Left lobe of liver (tissue), 2 donors: ENCODE results near the gene OR7A5. TPM values are rescaled to one million over a fixed set of nuclear protein-coding genes. Genes with fewer than 3 reads are reported as not detected.
"Not testable (repeated sequence)": the region's sequence is repeated elsewhere in the genome, so short reads cannot be mapped to it uniquely, and the experiment has no call there.

Source experiments
- ATAC-seq: fragments of 200-7000 bp; cut with Tn5 transposase; one replicate; pipeline ENCODE4 v1.9.1; 2020; ENCODE audit warnings: mild to moderate bottlenecking, moderate library complexity
- DNase-seq: peaks from one replicate; pipeline ENCODE4 v3.0.0-alpha.2; 2020; ENCODE audit warnings: low spot score
- total RNA-seq: library from RNA; stranded (reverse); gene quantifications from one replicate; pipeline ENCODE4 v1.2.1, GENCODE V29; 2021
- donor health status: DM: no; HTN: no; CAD: no; lungs with moderate emphysema.
- donor health status: DM: no; HTN: yes; CAD: no.

Gene OR7A5
- total RNA-seq, result not detected

DNA sequence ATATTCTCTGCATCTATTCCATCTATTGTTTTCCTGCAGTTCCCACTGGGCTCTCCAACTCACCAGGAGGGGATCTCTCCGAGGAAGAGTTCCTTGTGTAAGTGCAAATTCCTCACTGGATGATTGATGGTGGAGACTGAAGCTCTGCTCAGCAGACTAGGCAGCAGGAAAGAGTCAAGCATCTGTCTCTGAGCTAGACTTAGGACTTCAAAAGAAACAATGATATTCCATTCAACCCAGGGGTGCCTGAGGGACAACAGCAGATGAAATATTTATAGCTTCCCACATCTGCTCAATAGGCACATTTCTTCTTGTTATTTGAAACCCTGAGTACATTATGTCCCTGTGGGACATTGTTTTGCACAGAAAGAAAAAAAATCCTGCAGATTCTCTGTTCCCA is at the start of gene OR7A5, which contains the start of gene OR7C1:
Gene OR7A5 (minus strand): TSS at position 175 of the 400 bp plus-strand sequence. CDS start 6,944 bp downstream, outside the sequence.
Gene OR7C1 (minus strand): TSS at position 175 of the 400 bp plus-strand sequence. CDS start 35,049 bp downstream, outside the sequence.
- no peak for DNase-seq

DNA sequence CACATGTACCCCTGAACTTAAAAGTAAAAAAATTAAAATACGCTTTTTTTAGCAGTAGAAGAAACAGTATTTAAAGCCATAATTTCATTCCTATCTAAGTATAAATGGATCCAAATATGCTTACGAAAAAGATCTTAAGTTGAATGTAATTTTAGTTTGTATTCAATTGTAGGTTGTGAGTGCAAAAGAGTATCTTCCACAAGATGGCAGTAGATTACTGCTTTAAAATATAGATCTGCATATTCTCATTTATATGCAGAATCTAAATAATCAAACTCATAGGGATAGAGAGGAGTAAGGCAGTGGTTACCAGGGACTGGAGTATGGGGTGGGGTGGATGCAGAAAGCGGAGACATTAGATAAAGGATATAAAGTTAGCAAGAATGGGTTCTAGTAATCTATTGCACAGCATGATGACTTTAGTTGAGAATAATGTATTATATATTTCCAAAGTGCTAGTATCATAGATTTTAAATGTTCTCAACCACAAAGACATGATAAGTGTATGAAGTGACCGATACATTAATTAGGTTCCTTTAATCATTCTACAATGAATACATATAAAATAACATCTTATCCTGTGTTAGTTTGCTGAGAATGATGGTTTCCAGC is 36.7 kb upstream of the OR7A5 start:
- no peak for ATAC-seq

More for the DNA sequence above, at the start of gene OR7A5, which contains the start of gene OR7C1:
- ATAC-seq, result no peak

DNA sequence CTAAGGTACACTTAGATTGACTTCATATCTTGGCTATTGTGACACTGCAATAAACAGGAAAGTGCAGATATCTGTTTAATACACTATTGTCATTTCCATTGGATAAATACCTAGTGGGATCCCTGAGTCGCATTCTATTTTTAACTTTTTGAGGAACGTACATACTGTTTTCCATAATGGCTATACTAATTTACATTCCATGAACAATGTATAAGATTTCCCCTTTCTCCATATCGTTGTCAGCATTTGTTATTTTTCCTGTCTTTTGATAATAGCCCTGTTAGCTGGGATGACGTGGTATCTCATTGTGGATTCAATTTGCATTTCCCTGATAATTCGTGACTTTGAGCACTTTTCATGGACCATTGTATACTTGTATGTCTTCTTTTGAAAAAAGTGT is 33.5 kb upstream of the OR7A5 start:
- ATAC-seq, result no peak
- DNase-seq, result no peak

More for the DNA sequence above, 36.7 kb upstream of the OR7A5 start:
- no peak for DNase-seq

DNA sequence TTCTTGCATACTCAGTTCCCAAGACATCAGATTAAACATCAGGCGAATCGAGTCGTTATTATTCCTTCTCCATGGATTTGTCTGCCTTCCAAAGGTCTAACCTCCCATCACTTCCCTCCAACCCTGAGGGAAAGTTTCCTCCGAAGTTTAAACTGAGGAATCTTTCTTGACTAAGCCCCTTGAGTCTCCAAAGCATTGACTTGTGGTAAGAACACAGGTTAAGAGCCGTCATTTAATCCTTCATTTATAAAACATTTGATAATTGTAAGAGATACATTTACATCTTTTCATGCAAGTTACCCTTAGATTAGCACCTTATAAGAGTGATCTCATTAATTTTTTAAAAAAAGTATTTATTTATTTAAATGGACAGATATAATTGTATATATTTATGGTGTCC is 13.8 kb upstream of the OR7A5 start, which contains the start of gene OR7A10:
Gene OR7A10 (minus strand): TSS at position 101 of the 400 bp plus-strand sequence. CDS start 7,045 bp downstream, outside the sequence.
- ATAC-seq (no peak), DNase-seq (no peak)

DNA sequence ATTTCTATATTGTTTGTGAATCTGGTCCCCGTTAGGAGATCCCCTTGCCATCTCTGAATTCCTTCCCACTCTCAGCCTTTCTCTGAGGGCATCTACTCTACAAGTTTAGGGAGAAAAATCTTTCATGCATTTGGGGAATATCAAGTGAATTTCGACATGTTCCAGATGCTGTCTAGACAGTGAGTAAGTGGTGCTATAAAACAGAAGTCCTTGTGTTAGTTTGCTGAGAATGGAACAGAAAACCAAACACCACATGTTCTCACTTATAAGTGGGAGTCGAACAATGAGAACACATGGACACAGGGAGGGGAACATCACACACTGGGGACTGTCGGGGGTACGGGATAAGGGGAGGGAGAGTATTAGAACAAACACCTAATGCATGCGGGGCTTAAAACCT is 8.6 kb upstream of the OR7A5 start:
- no peak for ATAC-seq
- DNase-seq, result no peak

DNA sequence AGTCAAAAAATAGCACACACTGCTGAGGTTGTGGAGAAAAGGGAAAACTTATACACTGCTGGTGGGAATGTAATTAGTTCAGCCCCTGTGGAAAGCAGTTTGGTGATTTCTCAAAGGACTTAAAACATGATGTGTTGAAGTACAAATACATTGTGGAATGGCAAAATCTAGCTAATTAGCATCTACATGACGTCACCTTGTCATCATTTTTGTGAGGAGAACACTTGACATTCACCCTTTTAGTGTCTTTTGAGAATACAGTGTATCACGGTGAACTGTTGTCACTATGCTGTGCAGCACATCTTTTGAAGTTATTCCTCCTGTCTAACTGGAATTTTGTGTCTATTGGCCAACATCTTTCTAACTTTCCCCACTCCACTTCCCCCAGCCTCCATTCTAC is 8.2 kb upstream of the OR7A5 start:
- DNase-seq, result no peak
- ATAC-seq, result no peak

DNA sequence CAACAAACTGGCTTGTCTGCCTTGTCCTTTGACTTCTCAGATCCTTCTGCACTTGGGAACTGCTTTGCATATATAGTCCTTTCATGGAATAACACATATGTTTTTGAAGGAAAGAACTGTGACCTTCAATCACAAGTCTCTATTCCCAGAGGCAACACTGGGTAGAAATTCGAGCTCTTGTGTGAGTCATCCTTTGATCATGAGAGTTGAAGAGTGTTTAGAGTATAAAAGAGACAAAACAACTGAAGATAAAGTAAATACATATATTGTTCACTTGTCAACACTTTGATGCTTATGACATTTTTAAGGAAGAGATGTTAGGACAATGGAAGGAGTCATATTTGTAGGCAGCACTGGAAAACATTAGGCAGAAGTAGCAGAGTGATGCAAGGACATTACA is 5.2 kb upstream of the OR7A5 start:
- no peak for DNase-seq
- no peak for ATAC-seq

DNA sequence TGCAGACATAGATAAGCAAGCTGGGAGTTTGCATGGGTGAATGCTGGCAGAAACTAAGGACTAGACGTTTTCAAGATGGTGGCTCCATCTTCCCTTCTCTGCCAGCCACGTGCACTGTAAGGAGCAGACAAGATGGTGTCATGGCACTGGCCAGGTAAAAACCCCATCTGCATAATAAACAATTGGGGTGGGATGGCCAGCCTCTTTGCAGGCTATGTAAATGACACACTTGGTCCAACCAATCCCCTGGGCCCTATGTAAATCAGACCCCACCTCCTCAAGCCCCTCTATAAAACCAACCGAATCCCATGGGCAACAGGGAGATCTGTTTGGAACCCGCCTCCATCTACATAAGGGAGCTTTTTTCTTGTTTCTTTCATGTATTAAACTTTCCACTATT is 2.4 kb upstream of the OR7A5 start:
- no peak for ATAC-seq
- DNase-seq, result no peak

DNA sequence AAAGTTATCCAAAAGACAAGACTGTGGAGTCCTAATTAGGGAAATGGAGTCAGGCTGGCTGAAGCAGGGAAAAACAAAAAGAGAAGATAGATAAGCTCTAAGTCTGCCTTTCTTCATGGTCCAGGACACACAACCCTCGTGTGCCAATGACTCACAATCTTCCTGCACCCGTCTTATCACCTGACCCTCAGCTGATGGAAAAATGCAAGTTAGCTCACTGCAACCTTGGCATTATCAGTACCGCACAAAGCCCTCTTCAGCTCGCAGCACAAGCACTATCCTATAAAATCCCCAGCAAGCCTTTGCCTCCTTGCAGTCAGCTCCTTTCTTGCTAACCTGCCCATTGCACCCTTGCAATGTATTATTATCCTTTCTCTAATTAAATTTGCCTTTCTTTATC is 4.3 kb downstream of the OR7A5 start:
- no peak for DNase-seq
- no peak for ATAC-seq

DNA sequence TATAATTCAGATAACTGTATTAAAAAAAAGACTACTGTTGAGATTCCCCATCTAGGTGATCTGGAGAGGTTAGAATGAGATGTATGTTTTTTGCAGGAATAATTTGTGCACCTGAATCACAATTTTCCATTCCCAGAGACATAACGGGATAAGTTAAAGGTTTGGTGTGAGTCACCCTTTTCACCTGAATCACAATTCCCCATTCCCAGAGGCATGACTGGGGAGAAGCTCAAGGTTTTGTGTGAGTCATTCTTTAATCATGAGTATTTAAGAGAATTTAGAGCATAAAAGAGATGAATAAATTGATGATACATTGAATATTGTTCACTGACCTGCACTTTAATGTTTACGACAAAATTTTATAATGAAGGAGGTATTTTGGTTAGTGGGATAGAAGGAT is 9.0 kb downstream of the OR7A5 start:
- no peak for ATAC-seq
- no peak for DNase-seq

DNA sequence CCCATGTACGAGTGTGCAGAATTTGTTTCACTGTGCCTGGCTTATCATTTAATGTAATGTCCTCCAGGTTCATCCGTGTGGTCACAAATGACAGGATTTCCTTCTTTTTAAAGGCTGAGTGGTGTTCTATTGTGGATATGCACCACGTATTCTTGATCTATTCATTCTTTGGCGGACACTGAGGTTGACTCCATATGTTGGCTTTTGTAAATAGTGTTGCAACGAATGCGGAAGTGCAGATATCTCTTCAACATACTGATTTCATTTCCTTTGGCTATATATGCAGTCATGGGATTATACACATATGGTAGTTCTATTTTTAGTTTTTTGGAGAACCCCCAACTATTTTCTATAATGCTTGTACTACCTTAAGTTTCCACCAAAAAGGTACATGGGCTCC is 13.0 kb downstream of the OR7A5 start:
- no peak for DNase-seq
- no peak for ATAC-seq

DNA sequence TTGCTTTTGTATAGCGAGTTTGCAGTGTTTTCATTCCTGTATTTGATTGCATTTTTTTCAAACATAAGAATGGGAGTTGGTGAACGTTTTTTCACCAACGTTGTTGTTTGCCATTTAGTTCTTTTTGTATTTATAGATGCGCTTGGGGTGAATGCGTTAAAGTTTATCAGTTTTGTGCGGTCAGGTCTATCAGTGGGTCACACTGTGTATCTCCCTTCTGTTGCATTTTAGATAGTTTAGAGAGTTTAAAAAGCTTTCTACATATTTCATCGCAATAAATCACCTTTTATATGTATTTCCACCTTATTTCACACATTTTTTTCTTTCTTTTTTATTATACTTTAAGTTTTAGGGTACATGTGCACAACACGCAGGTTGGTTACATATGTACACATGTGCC is 16.4 kb downstream of the OR7A5 start:
- no peak for DNase-seq
- ATAC-seq, result no peak

DNA sequence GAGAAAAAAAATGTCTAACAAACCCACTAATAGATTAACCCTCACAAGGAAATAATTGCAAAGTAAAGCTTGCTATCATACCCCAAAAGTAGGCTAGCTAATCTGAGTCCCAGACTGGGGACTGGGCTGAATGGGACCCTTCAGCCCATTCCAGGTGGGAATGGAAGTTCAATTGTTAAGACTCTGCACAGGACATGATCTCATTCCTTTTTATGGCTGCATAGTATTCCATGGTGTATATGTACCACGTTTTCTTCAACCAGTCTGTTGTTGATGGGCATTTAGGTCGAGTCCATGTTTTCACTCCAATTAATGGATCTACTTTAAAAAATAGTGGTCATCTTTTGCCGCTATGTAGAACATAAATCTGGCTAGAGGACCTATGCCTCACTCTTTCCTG is 17.9 kb downstream of the OR7A5 start:
- ATAC-seq (no peak), DNase-seq (no peak)

DNA sequence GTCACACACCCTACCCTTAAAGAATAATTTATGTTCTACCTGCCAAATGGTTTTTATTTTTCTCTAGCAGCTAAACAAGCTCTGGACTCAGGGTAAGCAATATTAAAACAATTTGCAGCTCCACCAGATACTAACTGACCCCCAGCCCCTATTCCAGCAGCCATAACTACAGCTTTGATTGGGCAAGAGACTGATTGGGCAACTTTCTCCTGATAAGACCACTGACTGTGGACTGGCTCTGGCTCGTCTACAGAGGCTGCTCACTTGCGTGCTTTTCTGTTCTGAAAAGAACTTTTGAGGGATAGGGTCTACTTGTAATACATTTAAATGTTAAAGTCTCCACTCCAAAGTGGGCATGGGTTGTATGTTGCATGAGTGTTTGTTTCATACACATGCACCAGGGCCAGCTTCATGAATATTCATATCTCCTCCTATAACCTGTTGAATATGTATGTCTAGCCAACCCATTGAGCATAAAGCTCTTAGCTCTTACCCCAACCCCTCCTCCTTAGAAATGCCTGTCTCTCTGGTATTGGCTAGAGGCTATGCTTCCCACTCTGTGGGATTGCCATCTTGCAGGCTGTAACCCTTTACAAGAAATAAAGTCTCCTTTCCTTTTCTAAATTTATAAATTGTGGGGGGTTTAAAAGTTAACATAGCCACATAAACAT is 19.9 kb downstream of the OR7A5 start:
- DNase-seq (no peak), ATAC-seq (no peak)

DNA sequence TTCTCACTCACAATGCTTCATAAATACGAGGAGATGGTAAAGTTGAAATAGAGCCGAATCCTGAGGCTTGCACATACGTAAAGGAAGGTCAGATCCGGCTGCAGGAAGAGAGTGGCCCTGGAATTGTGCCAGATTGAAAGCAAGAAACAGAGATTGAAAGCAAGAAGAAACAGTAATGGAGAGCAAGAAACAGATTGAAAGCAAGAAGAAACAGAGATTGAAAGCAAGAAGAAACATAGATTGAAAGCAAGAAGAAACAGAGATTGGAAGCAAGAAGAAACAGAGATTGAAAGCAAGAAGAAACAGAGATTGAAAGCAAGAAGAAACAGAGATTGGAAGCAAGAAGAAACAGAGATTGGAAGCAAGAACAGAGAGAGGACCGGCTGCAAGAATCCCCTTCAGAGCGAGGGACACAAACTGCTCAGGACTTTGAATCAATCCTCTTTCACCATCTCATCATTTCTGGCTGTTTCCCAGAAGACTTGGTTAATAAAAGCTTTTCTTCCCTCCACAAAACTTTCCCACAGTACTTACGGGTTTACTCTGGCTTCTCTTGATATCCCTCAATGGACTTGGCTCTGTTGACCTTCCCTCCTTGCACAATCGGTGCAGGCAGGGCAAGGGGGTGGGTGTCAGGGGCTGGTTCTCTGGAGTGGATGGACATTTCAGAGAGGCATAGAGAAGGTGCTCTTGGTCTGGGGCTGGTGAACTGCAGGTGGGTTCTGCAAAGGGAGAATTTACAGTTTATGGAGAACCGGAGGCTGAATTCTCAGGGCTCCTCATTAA is 25.5 kb downstream of the OR7A5 start:
- no peak for ATAC-seq
- no peak for DNase-seq

DNA sequence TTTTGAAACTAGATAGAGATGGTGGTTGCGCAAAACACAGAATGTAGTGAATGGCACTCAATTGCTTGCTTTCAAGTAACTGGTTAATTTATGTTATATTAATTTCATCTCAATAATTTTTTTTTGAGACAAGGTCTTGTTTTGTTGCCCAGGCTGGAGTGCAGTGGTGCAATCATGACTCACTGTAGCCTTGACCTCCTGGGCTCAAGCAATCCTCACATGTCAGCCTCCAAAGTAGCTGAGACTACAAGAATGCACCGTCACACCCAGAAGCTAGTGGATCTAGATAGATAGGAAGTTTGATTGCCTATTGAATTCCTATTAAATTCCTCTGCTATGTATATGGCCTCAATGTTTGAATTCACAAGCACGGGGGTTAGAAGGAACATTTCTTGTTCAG is 30.2 kb downstream of the OR7A5 start:
- ATAC-seq (no peak), DNase-seq (no peak)

DNA sequence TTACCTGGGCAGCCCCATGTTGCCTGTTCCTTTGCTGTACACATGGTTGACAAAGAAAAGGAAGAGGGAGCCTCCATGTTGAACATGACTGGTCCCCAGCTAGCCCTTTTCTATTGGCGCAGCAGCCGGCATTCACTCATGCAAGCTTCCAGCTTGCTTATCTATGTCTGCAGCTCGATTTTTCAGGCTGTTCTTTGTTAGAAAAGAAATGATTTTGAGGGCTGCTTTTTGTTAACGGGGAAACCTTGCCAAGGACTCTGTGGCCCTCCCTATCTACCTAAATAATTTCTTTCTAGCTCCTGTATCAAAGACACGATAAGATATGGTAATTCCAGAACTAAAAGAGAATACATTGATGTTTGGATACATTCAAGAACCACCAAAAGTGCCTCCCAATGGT is 36.2 kb downstream of the OR7A5 start:
- ATAC-seq, result no peak

DNA sequence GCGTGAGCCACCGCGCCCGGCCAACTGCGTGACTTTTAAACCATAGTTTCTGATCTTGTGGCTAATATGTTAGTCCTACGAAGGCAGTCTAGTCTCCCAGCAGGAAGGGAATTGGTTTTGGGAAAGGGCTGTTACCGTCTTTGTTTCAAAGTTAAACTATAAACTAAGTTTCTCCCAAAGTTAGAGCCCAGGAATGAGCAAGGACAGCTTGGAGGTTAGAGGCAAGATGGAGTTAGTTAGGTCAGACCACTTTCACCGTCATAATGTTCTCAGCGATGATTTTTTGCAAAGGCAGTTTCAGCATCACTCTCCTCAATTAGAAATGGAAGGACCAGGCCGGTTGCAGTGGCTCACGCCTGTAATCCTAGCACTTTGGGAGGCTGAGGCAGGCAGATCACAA is 39.0 kb downstream of the OR7A5 start:
- ATAC-seq, result no peak

More for the DNA sequence above, 36.2 kb downstream of the OR7A5 start:
- no peak for DNase-seq

DNA sequence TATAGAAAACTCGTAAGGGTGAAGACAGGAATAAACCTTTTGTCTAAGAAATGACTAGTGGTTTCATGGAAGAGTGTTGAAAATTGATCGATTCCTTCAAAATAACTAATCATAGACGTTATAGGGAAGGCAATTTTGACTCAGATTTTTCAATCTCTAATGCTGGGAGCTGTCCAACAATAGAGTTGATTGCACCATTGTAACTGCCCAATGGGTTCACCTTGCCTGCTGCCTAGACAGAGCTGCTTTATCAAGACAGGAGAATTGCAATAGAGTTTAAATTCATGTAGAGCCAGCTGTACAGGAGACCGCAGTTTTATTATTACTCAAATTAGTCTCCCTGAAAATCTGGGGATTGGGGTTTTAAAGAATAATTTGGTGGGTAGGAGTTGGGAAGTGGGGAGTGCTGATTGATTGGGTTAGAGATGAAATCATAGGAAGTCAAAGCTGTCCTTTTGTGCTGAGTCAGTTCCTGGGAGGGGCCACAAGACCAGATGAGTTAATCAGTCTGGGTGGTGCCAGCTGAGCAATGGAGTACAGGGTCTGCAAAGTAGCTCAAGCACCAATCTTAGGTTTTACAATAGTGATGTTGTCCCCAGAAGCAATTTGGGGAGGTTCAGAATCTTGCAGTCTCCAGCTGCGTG is 39.8 kb downstream of the OR7A5 start:
- DNase-seq, result no peak
- ATAC-seq, result no peak

More for the DNA sequence above, 39.0 kb downstream of the OR7A5 start:
- DNase-seq, result no peak

DNA sequence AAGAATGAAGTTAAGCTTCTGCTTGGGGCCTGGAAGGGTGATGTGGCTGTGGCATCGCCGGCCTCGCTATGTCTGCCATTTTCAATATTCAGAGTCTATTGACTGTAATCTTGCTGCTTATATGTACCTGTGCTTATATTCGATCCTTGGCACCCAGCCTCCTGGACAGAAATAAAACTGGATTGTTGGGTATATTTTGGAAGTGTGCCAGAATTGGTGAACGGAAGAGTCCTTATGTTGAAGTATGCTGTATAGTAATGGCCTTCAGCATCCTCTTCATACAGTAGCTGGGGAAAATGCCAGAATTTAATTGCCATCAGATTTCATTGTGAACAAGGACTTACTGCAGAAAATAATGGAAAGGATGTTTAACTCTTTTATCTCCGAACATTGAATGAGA is 42.7 kb downstream of the OR7A5 start:
- not testable (repeated sequence) for DNase-seq, ATAC-seq

DNA sequence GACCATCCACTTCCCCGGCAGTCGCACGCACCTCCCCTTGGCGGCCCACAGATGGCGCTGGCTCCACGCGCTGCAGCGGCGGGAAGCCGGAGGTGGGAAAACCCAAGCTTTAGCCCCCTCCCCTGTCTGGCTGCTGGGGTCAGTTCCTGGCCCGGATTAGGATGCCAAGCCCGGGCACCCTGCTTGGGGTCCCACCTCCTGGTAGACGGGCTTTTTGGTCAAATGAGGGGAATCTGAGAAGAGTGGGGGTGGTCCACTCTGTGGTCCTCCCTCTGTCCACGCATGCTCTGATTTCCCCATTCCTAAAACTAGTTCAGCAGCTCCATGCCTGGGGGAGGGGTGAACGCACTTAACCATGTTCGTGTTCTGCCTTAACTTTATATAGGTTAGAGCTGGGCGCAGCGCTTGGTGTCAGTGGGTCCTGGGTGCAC is 48.5 kb downstream of the OR7A5 start:
- ATAC-seq, result peak; percentile 60
- DNase-seq, result peak; percentile 46
